HG02943 (cell line): ENCODE measurements around the gene LTN1.
"Not testable (repeated sequence)": the region's sequence is repeated elsewhere in the genome, so short reads cannot be mapped to it uniquely, and the experiment has no call there.

Experiments
- ATAC-seq: cut with Tn5 transposase; IDR thresholded peaks from one replicate; pipeline ENCODE4 v1.9.1; 2021; ENCODE audit warnings: mild to moderate bottlenecking, low read depth, moderate library complexity; ENCODE audit not compliant: unreplicated experiment

The LTN1 gene

DNA sequence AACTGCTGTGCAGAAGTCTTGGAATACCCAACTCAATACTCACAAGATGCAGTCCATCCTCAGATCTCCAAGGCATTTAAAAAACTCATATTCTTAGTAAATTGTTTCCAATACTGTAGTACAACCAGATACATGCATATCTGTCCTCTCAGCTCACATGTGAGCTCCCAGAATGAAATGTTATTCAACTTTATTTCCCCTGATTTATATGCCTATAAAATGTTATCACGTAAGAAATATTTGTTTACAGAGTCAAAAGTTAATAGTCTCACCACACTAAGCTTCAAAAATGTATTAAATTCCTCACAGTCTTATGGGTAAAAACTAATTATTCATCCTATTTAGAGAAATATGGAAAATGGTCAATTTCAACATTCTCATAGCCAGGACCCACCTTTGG lies 56.6 kb downstream of the LTN1 start:
- ATAC-seq: no peak

DNA sequence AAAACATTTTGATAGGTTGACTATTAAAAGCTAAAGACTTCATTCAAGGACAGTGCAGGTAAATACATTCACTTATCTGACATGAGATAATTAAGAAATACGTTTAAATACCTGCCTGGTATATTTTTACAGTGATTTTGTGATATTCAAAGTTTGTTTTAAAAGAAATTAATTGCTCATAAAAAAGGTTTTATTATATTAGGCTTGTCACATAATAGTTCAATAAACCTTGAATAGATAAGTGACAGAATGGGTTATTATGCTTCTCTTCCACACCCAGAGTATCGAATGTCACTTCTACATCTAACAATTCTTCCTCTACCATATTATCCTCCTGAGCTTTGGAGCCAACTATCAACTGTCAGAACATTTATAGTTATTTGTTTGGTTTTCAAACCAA lies 60.0 kb downstream of the LTN1 start:
- ATAC-seq: no peak

DNA sequence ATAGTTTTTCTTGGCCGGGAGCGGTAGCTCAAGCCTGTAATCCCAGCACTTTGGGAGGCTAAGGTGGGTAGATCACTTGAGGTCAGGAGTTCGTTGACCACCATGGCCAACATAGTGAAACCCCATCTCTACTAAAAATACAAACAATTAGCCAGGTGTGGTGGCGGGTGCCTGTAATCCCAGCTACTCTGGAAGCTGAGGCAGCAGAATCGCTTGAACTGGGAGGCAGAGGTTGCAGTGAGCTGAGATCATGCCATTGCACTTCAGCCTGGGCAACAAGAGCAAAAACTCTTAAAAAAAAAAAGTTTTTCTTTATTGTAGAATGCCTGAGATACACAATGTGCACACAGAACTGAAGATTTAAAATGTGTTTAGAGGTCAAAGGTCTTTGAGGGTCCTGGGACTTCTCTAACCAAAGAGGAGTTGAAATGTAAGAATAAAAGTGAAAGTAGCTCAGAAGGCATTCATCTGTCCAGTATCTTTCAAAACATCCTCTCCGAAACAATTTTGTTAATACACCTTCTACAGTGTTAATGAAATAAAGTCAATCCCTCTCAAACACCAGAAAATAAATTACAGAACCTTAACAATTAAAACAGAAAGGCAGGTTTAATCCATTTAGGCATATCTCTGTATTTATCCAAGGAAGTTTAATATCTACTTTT lies 60.8 kb downstream of the LTN1 start:
- not testable (repeated sequence) for ATAC-seq

DNA sequence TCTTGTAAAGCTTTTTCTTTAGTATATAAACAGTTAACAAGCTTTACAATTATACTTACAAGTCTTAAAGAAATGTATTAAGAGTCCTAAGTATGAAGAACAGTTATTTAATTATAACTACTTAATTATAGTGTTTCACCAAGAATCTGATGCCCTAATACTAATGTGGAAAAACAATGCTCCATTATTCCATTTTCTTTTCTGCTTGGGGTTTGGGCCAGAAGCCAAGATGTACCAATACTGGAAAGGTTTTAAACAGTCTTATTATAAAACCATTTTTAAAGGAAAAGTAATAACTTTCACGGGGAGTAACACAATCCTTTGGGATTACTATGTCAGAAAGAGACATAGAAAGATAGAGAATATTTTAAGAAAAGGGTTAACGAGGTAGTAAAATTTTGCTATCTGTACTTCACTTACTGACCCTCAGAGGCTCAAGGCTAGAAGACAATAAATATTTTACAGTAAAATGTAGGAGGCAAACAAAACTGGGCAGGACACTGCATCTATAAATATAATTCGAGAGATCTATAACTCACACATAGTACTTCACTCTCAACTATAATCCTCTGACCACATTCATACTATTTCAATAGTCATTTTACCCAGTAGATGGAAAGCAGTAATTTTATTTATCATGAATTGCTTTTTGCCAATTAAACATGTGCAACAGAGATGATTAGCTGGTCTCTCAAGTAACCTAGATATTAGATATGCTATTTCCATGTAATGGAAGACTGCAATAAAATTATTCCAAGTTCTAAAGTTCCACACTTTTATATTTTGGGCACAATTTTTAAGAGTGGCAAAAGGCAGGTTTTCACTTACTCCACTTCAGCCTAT lies 63.9 kb downstream of the LTN1 start:
- ATAC-seq: no peak

DNA sequence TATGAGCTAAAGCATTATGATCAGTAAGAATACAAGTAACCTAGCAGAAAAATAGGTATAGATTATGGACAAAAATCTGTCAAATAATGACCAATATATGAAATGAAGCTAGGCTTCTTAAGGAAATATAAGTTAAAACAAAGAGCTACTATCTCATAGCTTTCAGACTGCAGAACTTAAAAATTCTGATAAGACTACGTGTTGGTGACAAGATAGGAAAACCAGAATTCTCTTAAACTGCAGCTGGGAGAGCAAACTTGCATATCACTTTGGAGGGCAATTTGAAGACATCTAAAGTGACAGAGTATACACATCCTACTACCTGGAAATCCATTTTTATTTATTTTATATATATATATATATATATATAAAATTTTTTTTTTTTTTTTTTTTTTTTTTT lies 65.5 kb downstream of the LTN1 start:
- no peak for ATAC-seq

DNA sequence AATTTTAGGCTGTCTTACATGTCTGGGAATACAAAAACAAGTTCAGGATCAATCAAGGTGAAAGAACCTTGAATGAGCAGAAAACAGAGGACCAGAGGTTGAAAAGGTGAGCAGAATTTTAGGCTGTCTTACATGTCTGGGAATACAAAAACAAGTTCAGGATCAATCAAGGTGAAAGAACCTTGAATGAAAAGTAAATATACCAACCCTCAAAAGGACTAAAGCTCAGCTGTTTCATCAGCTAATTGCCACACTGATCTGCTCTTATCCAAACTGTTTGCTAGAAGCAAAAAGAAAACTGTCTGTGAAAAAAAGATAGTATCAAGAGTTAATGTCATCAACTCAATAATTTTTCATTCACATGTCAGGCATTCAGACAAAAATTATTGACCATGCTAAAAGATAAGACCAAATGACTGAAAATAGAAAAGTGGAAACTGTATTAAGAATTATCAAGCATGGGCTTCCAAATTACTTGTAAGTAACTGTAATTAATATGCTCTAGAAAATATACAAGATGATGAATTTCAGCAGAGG lies 69.2 kb downstream of the LTN1 start:
- ATAC-seq: no peak

DNA sequence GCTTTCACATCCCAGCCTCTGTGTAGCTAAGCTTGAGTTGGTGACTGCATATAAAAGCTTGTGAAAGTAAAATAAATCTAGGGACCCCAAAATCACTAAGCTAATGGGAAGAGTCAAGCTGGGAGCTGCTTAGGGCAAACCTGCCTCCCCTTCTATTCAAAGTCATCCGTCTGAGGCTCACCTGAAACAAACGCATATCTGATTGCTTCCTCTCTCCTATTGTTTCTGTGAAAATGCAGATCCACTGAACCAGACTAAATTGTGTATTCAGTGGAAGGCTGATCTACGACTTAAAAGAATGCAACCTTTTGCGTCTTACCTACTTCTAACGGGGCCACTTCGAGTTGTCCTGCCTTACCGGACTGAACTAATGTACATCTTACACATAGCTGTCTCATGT lies 70.3 kb downstream of the LTN1 start:
- ATAC-seq: no peak

DNA sequence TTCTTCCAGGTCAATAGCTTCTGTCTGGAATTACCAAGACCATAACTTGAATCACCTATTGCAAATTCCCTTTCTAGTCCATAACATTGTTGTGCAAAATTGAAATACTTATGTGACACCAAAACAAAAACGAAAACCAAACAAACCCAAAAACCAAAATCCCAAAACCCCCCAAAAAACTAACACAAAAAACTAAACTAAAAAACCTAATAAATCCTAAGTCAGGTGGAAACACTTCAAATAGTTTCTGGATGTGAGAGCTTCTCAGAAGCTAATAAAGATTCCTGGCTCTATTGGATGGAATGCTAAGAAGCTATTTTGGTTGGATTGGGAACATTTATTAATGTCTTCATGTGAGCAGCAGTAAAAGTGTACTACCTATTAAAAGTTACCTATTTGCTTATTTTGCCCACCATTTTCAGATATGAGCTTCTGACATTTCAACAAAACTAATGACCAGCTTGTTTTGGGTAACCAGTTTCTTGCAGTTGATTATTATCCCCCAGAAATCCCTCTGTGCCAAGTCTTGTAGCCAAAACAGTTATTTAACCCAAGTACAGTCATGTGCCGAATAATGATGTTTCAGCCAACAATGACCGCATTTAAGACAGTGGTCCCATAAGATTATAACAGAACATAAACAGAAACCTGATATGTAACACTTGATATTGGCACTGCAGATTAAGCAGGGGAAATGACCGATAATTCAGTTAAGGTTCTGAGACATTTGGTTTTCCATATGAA lies 76.4 kb downstream of the LTN1 start:
- ATAC-seq: no peak

DNA sequence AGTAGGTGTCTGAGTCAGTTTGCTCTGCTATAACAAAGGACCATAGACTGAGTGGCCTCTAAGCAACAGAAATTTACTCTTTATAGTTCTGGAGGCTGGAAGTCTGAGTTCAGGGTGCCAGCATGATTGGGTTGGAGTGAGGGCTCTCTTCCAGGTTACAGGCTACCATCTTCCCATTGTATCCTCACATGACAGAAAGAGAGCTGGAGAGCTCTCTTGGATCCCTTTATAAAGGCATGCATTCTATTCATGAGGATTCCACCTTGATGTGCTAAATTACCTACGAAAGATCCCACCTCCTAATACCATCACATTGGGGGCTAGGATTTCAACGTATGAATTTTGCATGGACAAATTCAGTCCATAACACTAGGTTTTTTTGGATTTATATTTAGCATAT lies 79.6 kb downstream of the LTN1 start:
- ATAC-seq: no peak

DNA sequence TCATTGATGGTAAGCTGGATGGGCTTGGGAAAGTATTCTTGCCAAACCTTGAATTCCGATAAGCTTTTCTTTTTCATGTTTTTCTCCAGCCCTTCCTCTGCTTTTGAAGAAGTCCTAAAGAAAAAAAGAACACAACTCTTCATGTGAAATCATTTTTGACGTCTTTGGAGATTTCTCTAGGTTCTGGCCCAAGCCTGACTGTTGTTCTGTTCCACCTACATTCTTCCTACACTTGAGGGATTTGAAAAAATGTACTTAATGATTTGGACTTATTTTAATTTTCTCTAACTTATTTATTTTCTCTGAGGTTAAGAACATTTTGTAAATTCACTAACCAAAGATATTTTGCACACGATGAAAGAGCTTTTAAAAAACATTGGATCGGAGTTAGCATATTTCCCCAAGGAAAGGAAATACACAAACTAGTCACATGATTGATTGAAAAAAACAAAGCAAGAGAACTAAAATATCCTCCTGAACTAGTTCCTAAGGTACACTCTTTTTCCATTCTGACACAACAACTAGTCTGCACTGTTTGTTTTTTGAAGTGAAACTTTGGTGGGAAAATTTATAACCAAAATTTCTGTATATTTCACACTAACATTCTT lies 82.3 kb downstream of the LTN1 start:
- no peak for ATAC-seq

DNA sequence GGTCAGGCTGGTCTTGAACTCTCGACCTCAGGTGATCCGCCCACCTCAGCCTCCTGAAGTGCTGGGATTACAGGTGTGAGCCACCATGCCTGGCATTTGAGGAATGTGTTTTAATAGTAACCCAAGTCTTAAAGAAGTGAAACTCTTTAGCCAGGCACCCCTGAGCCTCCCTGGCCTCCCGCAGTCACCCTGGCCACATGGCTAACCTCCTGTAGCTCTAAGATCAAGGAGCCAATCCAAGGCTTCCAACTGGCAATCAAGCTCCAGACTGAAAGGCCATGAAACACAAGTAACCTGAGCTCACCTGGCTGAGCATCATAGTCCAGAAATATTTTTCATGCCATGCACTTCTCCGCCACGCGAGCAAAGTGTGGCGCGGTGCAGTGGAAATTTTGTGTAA lies 84.3 kb downstream of the LTN1 start:
- ATAC-seq: no peak

DNA sequence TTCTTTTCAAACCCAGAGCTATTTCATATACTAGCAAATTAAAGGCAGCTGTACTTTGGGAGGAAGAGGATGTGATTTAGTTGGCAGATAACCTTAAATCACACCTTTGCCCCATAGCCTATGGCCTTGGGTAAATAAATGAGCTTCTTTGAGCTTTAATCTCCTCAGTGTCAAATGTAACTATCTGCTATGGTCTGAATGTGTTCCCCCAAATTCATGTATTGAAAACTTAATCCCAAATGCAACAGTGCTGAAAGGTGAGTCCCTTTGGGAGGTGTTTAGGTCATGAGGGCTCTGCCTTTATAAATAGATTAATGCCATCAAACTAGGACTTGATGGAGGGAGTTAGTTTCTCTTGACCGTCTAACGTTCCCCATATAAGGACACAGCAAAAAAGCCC lies 85.8 kb downstream of the LTN1 start:
- ATAC-seq: no peak

DNA sequence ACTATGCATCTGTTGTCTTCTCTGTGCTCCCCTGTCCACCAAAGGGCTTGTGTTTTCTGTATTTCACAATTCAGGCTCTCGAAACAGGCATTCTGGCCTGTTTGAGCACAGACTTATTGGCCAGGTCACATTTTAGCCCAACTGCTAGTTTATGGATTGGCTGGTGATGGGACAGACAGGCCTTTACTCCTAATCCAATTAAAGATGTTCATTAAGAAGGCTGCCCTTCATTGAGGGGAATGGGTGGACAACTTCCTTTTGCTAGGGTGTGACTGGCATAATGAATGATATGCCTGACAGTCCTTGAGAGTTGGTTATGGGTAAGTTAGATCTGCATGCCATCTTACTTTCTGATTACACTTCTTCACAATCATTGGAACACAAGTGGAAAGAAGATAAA lies 86.4 kb downstream of the LTN1 start:
- ATAC-seq: no peak

DNA sequence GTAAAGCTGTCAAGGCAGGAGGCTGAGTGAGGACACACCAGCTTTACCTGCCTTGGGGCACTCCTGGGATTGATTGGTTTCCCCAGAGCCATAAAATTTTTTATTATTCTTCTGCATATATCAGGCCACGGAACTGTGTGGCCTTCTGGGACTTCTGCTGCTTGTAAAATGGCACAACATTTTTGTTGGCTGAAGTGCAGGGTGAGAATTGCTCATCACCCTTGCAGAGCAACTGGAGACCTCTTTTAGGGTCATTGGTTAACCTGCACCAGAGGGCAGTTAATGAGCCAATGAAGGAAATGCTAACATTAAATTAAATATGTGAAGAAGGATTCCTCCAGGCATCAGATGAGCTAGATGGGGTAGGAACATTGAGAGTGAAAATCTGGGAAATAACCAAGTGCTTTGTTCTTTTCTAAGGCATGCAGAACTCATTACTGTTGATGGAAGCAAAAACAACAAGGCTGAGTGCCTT lies 87.7 kb downstream of the LTN1 start:
- ATAC-seq: no peak

DNA sequence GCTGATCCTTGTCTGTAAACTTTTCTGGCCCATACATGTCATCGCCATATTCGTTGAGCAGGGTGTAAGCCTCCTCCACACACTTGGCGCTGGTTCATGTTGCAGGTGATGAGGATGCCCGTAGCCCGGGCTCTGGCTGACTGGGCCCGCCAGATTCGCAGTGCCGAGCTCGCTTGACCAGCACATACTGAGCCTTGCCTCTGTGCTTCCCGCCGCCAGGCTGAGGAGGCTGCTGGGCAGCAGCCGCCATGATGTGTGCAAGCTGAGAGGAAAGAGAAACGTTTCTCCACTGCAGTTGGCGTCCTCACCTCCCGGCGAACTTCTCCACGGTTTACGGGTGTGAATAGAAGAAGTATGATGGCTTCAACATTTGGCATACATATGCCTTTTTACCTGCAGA lies 89.2 kb downstream of the LTN1 start:
- ATAC-seq: no peak

DNA sequence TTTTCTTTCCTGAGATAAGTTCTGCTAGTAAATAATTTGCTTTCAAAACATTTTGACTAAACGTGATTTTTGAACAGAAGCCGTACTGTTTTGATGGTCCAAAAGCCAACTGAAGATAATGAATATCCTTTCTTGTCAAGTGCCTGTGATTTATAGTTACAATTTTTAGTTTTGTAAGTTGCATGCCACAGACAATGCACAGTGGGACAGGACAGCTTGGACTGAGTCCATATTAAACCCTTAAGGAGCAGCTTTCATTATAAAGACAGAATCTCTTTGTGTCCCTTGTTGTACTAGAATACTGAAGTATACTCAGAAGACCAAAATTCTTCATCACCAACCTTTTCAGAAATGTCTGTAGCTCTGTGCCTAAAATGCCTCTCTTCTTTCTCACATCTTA lies 92.2 kb downstream of the LTN1 start:
- ATAC-seq: no peak

DNA sequence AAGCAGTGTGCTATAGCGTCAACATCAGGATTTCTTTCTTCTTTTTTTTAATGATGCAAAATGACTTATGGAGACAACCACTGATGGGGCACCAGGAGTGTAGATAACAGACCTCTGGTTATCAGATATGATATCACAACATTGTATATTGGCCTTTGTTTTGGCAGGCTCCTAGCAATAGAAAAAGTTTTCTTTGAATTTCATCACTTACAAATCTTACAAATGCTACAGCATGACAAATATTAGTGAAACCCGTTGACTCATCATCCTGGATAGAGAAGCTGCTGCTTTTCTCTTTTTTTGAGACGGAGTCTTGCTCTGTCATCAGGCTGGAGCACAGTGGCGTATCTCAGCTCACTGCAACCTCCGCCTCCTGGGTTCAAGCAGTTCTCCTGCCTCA lies 92.9 kb downstream of the LTN1 start:
- no peak for ATAC-seq

DNA sequence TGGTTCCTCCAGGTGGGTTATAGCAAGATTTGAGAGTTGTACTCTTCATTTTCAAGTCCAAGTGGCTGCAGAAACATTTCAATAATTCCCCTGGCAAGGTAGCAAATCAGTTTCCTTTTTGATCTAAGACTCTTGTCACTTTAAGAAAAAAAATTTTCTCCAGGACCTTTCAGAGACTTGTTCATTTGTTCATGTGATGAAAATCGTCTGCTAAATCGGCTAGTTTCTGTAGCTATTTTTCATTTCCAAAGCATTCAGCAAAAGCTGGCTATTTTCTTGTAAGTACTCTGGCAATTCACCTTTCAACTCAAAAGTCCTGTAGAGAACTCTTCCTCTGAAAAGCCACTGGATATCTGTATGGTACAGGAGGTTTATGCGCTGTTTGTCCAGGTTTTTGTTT lies 93.5 kb downstream of the LTN1 start:
- no peak for ATAC-seq

DNA sequence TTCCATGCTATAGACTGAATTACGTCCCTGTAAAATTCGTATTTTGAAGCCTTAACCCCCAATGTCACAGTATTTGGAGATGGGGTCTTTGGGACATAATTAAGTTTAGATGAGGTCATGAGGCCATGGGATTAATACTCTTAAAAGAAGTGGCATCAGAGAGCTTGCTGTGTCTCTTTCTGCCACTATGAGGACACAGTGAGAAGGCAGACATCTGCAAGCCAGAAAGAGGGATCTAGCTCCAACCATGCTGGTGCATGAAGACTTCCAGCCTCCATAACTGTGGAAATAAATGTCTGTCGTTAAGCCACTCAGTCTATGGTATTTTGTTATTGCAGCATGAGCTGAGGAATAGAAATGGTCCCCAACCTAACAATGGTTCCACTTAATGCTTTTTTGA lies 99.0 kb downstream of the LTN1 start:
- ATAC-seq: no peak

DNA sequence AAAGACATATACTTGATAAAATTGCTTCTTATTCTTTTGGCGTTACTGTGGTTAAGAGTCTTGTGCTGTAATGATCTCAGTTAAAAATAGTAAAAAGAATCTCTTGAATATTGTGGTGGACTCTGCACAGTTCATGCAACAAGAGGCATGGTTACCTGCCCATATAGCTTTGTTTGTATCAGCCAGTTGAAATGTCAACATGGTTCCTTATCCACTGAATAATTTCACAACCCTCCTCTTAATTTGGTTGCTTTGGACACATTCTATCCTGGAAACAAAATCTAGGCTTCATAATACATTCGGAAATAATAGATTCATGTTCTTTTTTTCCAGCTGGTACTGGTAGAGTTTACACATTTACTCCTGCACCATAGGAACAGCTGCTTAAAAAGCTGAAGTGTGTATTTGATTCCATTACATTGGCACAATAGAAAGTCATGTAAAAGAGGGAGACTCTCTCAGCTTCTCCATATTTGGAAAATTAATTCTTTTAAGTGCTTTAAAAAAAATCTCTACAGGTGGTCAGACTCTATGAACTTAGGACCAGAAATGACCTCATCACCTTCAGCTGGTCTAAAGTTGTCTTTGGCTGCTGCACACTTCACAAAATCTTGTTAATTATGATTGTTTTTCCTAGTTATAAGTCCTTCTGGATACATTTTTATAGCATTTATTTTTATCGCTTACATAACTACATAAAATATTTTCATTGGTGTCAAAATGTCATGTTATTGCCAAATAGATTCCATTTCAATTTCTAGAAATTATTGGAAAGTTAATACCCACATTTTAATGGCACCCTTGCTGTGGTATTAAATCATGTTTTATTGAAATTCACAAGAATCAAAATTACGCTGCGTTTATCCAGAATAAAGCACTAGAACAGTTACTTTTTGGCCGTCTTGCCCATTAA lies 100.2 kb downstream of the LTN1 start:
- no peak for ATAC-seq
